ENCODE data around the gene IGSF23.
"Not testable (repeated sequence)": the region's sequence is repeated elsewhere in the genome, so short reads cannot be mapped to it uniquely, and the experiment has no call there.

IGSF23 gene

GRCh38 chr19:44672226-44672625 lies 58.9 kb downstream of the IGSF23 start:
- DNase-seq (ENCODE audit: insufficient read length, low spot score) (no peak), FAIRE-seq (no peak)
- TF ChIP-seq POU2F2 (IDR thresholded peaks at IDR 0.05; ENCODE audit: low read depth, low read length) (no peak), PAX5 (IDR thresholded peaks at IDR 0.05; ENCODE audit: insufficient read depth, low read length, severe bottlenecking) (no peak), POLR2AphosphoS5 (IDR thresholded peaks at IDR 0.05; ENCODE audit: low read depth, low read length) (no peak), POLR2A (IDR thresholded peaks at IDR 0.05; ENCODE audit: low read depth, low read length) (no peak), TAF1 (IDR thresholded peaks at IDR 0.05; ENCODE audit: low read depth, low read length) (no peak), SPI1 (IDR thresholded peaks at IDR 0.05; ENCODE audit: low read depth, low read length) (no peak)

DNA sequence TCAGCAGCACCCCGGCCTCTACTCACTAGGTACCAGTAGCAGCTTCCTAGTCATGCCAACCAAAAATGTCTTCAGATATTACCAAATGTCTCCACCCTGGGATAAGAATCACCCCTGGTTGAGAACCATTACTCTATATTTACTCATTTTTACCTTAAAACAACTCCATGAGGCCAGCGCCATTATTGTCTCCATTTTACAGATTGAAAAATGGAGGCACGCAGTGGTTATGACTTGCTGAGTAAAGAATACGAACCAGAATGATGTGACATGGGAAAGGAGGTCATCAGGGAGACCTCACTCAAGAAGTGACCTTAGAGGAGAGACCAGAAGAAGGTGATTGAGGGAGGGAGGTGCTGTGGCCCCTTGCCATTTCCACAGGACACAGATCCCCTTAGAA lies 60.1 kb downstream of the IGSF23 start:
- DNase-seq (ENCODE audit: insufficient read length, low spot score) (no peak), FAIRE-seq (no peak)
- TF ChIP-seq POLR2A (IDR thresholded peaks at IDR 0.05; ENCODE audit: low read depth, low read length) (no peak), TAF1 (IDR thresholded peaks at IDR 0.05; ENCODE audit: low read depth, low read length) (no peak)

DNA sequence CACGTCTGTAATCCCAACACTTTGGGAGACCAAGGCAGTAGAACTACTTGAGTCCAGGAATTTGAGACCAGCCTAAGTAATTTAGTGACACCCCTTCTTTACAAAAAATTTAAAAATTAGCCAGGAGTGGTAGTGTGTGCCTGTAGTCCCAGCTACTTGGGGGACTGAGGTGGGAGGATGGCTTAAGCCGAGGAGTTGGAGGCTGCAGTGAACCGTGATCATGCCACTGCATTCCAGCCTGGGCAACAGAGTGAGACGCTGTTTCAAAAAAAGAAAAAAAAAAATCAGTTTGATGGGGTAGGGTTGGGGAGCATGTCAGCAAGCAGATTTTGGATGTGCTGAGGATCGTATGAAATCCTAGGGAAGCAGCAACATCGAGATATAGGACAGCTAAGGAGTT lies 62.2 kb downstream of the IGSF23 start:
- DNase-seq (ENCODE audit: insufficient read length, low spot score) (no peak), FAIRE-seq (no peak)
- no peak for TF ChIP-seq POLR2A (IDR thresholded peaks at IDR 0.05; ENCODE audit: low read depth, low read length)
- TF ChIP-seq PAX5 (IDR thresholded peaks at IDR 0.05; ENCODE audit: insufficient read depth, low read length, severe bottlenecking): no peak
- TF ChIP-seq POU2F2 (IDR thresholded peaks at IDR 0.05; ENCODE audit: low read depth, low read length): no peak
- no peak for TF ChIP-seq SPI1 (IDR thresholded peaks at IDR 0.05; ENCODE audit: low read depth, low read length)
- TF ChIP-seq TAF1 (IDR thresholded peaks at IDR 0.05; ENCODE audit: low read depth, low read length): no peak

- FAIRE-seq (no peak), DNase-seq (ENCODE audit: insufficient read length, low spot score) (no peak)
- TF ChIP-seq POU2F2 (IDR thresholded peaks at IDR 0.05; ENCODE audit: low read depth, low read length) (no peak), TAF1 (IDR thresholded peaks at IDR 0.05; ENCODE audit: low read depth, low read length) (no peak), PAX5 (IDR thresholded peaks at IDR 0.05; ENCODE audit: insufficient read depth, low read length, severe bottlenecking) (no peak), POLR2AphosphoS5 (IDR thresholded peaks at IDR 0.05; ENCODE audit: low read depth, low read length) (no peak), POLR2A (IDR thresholded peaks at IDR 0.05; ENCODE audit: low read depth, low read length) (no peak), SPI1 (IDR thresholded peaks at IDR 0.05; ENCODE audit: low read depth, low read length) (no peak)
Measured at GRCh38 chr19:44677019-44677811, 63.9 kb downstream of the IGSF23 start.

GRCh38 chr19:44680536-44680935 lies 67.2 kb downstream of the IGSF23 start:
- FAIRE-seq: no peak

GRCh38 chr19:44681992-44682790 lies 68.8 kb downstream of the IGSF23 start:
- FAIRE-seq (no peak), DNase-seq (ENCODE audit: insufficient read length, low spot score) (no peak)
- TF ChIP-seq POLR2A (IDR thresholded peaks at IDR 0.05; ENCODE audit: low read depth, low read length) (no peak), POLR2AphosphoS5 (IDR thresholded peaks at IDR 0.05; ENCODE audit: low read depth, low read length) (no peak), TAF1 (IDR thresholded peaks at IDR 0.05; ENCODE audit: low read depth, low read length) (no peak), SPI1 (IDR thresholded peaks at IDR 0.05; ENCODE audit: low read depth, low read length) (no peak), POU2F2 (IDR thresholded peaks at IDR 0.05; ENCODE audit: low read depth, low read length) (no peak), PAX5 (IDR thresholded peaks at IDR 0.05; ENCODE audit: insufficient read depth, low read length, severe bottlenecking) (no peak)

More at GRCh38 chr19:44680536-44680935, 67.2 kb downstream of the IGSF23 start:
- no peak for TF ChIP-seq POLR2A (IDR thresholded peaks at IDR 0.05; ENCODE audit: low read depth, low read length)
- no peak for TF ChIP-seq POU2F2 (IDR thresholded peaks at IDR 0.05; ENCODE audit: low read depth, low read length)
- TF ChIP-seq SPI1 (IDR thresholded peaks at IDR 0.05; ENCODE audit: low read depth, low read length): no peak
- TF ChIP-seq TAF1 (IDR thresholded peaks at IDR 0.05; ENCODE audit: low read depth, low read length): no peak
- no peak for TF ChIP-seq POLR2AphosphoS5 (IDR thresholded peaks at IDR 0.05; ENCODE audit: low read depth, low read length)
- no peak for TF ChIP-seq PAX5 (IDR thresholded peaks at IDR 0.05; ENCODE audit: insufficient read depth, low read length, severe bottlenecking)
- no peak for DNase-seq (ENCODE audit: insufficient read length, low spot score)

GRCh38 chr19:44682807-44683206 lies 69.4 kb downstream of the IGSF23 start:
- no peak for FAIRE-seq
- TF ChIP-seq POLR2AphosphoS5 (IDR thresholded peaks at IDR 0.05; ENCODE audit: low read depth, low read length): no peak
- 0 out of 2 replicates have a peak, but pooled peaks have one; percentile 16 for TF ChIP-seq SPI1 (IDR thresholded peaks at IDR 0.05; ENCODE audit: low read depth, low read length)
- TF ChIP-seq TAF1 (IDR thresholded peaks at IDR 0.05; ENCODE audit: low read depth, low read length): no peak
- no peak for TF ChIP-seq POLR2A (IDR thresholded peaks at IDR 0.05; ENCODE audit: low read depth, low read length)
- TF ChIP-seq POU2F2 (IDR thresholded peaks at IDR 0.05; ENCODE audit: low read depth, low read length): no peak
- TF ChIP-seq PAX5 (IDR thresholded peaks at IDR 0.05; ENCODE audit: insufficient read depth, low read length, severe bottlenecking): no peak
- no peak for DNase-seq (ENCODE audit: insufficient read length, low spot score)

DNA sequence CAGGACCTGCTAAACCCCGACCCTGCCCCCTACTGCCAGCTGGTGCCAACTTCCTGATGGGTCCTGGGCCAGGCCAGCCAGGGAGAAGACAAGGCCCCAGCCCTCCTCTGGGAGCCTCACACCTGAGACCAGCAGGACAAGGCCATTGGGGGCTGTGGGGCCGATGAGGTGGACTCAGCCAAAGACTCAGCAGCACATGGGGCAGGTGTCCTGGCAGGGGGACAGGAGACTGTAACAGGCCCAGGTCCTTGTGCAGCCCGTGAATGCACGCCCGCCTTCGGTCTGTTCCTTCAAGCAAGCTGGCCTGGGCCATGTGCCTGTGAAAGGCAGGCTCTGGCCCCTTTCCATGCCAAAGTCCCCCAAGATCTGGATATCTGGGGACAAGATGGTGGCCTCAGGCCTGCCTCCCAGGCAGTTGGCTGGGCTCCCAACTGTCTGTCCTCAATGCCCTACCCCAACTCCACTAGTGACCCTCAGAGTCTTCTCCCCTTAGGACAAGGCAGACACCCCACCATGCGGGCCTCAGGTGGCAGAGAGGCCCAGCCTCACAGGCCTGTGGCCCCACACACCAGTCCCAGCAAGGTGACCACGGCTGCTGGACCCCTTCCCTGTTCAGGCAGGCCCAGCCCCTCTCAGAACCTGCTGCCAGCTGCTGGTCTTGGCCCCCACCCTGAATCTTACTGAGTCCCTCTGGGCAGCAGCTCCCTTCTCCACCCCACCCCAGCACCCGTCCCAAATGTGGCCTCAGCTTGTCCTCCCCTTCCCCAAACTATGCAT lies 70.3 kb downstream of the IGSF23 start:
- no peak for FAIRE-seq
- no peak for DNase-seq (ENCODE audit: insufficient read length, low spot score)
- no peak for TF ChIP-seq PAX5 (IDR thresholded peaks at IDR 0.05; ENCODE audit: insufficient read depth, low read length, severe bottlenecking)
- TF ChIP-seq POU2F2 (IDR thresholded peaks at IDR 0.05; ENCODE audit: low read depth, low read length): no peak
- no peak for TF ChIP-seq TAF1 (IDR thresholded peaks at IDR 0.05; ENCODE audit: low read depth, low read length)
- TF ChIP-seq POLR2A (IDR thresholded peaks at IDR 0.05; ENCODE audit: low read depth, low read length): no peak
- TF ChIP-seq POLR2AphosphoS5 (IDR thresholded peaks at IDR 0.05; ENCODE audit: low read depth, low read length): no peak
- TF ChIP-seq SPI1 (IDR thresholded peaks at IDR 0.05; ENCODE audit: low read depth, low read length): no peak

- DNase-seq (ENCODE audit: insufficient read length, low spot score): not testable (repeated sequence)
Measured at GRCh38 chr19:44684396-44684795, 71.0 kb downstream of the IGSF23 start.

More at GRCh38 chr19:44684396-44684795, 71.0 kb downstream of the IGSF23 start:
- FAIRE-seq: not testable (repeated sequence)

Measured in GM12891 (cell line).